Activated T-cell treated with anti-CD3 and anti-CD28 coated beads for 24 hours (primary cell): ENCODE data around the gene GPR183.
"Not testable (repeated sequence)": the region's sequence is repeated elsewhere in the genome, so short reads cannot be mapped to it uniquely, and the experiment has no call there.

Experiments
- DNase-seq: peaks from one replicate; pipeline ENCODE4 v3.0.0-alpha.2; 2020; ENCODE audit warnings: low read depth

GPR183 gene

DNA sequence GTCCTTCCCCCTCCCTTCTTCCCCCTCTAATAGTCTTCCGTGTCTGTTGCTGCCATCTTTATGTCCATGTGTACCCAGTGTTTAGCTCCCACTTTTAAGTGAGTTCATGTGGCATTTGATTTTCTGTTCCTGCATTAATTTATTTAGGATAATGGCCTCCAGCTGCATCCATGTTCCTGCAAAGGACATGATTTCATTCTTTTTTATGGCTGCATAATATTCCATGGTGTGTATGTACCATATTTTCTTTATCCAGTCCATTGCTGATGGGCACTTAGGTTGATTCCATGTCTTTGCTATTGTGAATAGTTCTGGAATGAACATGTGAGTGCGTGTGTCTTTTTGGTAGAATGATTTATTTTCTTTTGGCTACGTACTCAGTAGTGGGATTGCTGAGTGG, 58.0 kb downstream of the GPR183 start:
- DNase-seq: not testable (repeated sequence)

DNA sequence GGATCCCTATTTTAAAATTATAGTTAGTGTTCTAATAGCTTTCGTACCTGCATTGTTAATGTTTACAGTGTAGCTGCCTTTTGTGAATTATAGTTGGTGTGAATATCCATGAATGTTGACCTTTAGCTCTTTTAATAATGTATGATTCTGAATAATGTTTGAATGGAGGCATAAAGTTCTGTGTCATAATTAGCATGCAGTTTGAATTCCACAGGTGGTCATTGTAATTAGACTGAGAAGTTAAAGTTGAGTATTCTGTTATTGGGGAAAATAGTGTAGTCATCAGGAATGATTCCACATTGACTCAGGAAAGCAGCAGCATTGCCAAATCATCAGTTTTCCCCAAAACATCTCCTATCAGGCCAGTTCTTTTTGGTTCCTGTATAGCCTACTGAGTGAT, 61.1 kb downstream of the GPR183 start:
- DNase-seq: no peak
